Measurements from ENCODE around the gene PARD3B.

DNA sequence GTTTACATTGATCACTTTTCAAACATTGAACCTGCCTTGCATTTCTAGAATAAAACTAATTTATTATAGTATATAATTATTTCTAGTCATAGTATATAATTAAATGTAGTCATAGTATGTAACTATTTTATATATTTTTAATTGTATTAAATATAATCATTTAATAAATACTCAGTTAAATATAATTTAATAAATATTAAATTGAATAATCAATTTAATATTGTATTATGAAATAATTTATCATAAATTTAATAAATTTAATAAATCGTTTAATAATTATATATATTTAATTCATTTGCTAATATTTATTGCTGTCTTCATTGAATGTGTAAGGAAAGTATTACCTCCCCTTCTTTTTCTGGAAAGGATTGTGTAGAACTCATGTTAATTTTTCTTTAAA lies 911.4 kb downstream of the PARD3B start:
- no peak for TF ChIP-seq POLR2A (IDR thresholded peaks at IDR 0.05; ENCODE audit: extremely low read depth, insufficient read length)
- TF ChIP-seq, protein P1, sequence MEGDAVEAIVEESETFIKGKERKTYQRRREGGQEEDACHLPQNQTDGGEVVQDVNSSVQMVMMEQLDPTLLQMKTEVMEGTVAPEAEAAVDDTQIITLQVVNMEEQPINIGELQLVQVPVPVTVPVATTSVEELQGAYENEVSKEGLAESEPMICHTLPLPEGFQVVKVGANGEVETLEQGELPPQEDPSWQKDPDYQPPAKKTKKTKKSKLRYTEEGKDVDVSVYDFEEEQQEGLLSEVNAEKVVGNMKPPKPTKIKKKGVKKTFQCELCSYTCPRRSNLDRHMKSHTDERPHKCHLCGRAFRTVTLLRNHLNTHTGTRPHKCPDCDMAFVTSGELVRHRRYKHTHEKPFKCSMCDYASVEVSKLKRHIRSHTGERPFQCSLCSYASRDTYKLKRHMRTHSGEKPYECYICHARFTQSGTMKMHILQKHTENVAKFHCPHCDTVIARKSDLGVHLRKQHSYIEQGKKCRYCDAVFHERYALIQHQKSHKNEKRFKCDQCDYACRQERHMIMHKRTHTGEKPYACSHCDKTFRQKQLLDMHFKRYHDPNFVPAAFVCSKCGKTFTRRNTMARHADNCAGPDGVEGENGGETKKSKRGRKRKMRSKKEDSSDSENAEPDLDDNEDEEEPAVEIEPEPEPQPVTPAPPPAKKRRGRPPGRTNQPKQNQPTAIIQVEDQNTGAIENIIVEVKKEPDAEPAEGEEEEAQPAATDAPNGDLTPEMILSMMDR (IDR thresholded peaks at IDR 0.05; ENCODE audit: low read depth, low read length), result no peak
- no peak for TF ChIP-seq MYC (IDR thresholded peaks at IDR 0.05; ENCODE audit: low read depth, low read length)
- TF ChIP-seq, protein P2, sequence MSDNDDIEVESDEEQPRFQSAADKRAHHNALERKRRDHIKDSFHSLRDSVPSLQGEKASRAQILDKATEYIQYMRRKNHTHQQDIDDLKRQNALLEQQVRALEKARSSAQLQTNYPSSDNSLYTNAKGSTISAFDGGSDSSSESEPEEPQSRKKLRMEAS (IDR thresholded peaks at IDR 0.05; ENCODE audit: low read depth, low read length), result no peak
